Stimulated activated naive B cell treated with anti-CD40 and anti-IgM and Interleukin-4, amounts not matched to agents 10 μg/mL and 1 μg/mL and 100 μg/mL, for 72 hours (primary cell): Measurements from ENCODE around the gene PLLP.

Source experiments
- ATAC-seq, 2 donors: fragments of 150-1000 bp; cut with Tn5 transposase; replicated peaks; 2 replicates each; pipeline ENCODE4 v1.10.0; 2021; ENCODE audit warnings: moderate library complexity in 1 of 2
- DNase-seq: peaks from one replicate; pipeline ENCODE4 v3.0.0; 2021
- H3K27ac Mint-ChIP-seq: one replicate; pipeline ENCODE4 v1.8.0; 2022; ENCODE audit warnings: mild to moderate bottlenecking, mixed read lengths
- H3K27me3 Mint-ChIP-seq, 2 donors: one replicate each; pipeline ENCODE4 v1.8.0; 2022; ENCODE audit warnings: mixed read lengths in 2 of 2
- H3K36me3 Mint-ChIP-seq, 2 donors: one replicate each; pipeline ENCODE4 v1.8.0; 2022; ENCODE audit warnings: mixed read lengths in 2 of 2, mild to moderate bottlenecking in 1 of 2
- H3K4me1 Mint-ChIP-seq, 2 donors: one replicate each; pipeline ENCODE4 v1.8.0; 2022; ENCODE audit warnings: mixed read lengths in 2 of 2, mild to moderate bottlenecking in 1 of 2
- H3K4me3 Mint-ChIP-seq, 2 donors: one replicate each; pipeline ENCODE4 v1.8.0; 2022; ENCODE audit warnings: mild to moderate bottlenecking in 2 of 2, mixed read lengths in 2 of 2, moderate library complexity in 1 of 2
- H3K9me3 Mint-ChIP-seq, 2 donors: one replicate each; pipeline ENCODE4 v1.8.0; 2022; ENCODE audit warnings: mixed read lengths in 2 of 2, mild to moderate bottlenecking in 1 of 2

Gene PLLP

DNA sequence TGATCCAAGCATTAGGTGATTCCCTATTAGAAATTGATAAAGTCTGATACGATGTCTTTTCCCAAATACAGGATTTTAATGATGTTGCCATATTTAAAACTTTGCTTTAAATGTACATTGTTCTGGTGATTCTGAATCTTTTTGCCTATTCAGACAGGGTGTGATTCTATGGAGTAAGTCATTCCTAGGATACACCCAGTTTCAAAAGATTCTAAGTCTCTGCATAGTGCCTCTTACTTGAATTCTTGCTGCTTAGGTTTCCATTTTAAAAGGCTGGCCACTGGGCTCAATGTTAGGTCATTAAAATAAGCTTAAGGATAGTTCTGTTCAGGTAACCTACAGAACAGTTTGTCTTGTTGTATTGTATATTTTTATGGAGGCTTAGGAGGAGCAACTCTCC is 61.4 kb downstream of the PLLP start:
- Mint-ChIP-seq H3K27ac (no peak overlapping the region), H3K9me3 (peaks cover 3 to 5% of the 10 kb centered on the region in 2 donors), H3K36me3 (peaks cover 46 to 59% of the 10 kb centered on the region in 2 donors), H3K4me1 (no peaks in the 10 kb centered on the region), H3K4me3 (no peak overlapping the region), H3K27me3 (no peaks in the 10 kb centered on the region)
- DNase-seq: no peak
- no peak for ATAC-seq

DNA sequence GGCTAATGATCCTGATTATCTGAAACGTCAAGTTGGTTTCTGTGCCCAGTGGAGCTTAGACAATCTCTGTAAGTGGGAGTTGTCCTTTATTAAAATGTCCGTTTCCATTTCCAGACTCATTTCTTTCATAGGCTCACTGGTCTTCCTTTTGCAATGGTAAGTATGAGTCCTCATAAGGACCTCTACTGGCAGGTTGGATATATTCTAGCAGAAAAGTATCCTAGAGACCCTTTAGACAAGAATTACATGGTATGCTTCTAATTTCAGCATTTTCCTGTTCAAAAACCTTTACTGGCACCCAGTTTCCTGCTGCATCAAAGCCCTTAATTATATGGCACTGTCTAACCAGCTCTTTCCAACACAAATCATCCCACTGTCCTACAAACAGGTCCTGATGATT is 67.5 kb downstream of the PLLP start:
- ATAC-seq (no peak), DNase-seq (no peak)
- H3K36me3 Mint-ChIP-seq: peaks cover 65 to 86% of the 10 kb centered on the region in 2 donors
- H3K27me3 Mint-ChIP-seq: no peaks in the 10 kb centered on the region
- H3K9me3 Mint-ChIP-seq: peaks cover 15 to 17% of the 10 kb centered on the region in 2 donors
- H3K27ac Mint-ChIP-seq: no peak overlapping the region
- H3K4me3 Mint-ChIP-seq: no peak overlapping the region
- H3K4me1 Mint-ChIP-seq: no peaks in the 10 kb centered on the region

- ATAC-seq (no peak), DNase-seq (no peak)
- no peak overlapping the region for H3K27ac Mint-ChIP-seq
- peaks cover 53 to 71% of the 10 kb centered on the region in 2 donors for H3K36me3 Mint-ChIP-seq
- H3K9me3 Mint-ChIP-seq: peaks cover 12 to 16% of the 10 kb centered on the region in 2 donors
- no peaks in the 10 kb centered on the region for H3K27me3 Mint-ChIP-seq
- peaks cover 0 to 1% of the 10 kb centered on the region in 2 donors for H3K4me1 Mint-ChIP-seq
- H3K4me3 Mint-ChIP-seq: no peak overlapping the region
Observed at GRCh38 chr16:57213462-57213861, 71.0 kb downstream of the PLLP start.

- no peak for DNase-seq
- Mint-ChIP-seq H3K9me3 (peaks cover 0 to under 1% of the 10 kb centered on the region in 2 donors), H3K27ac (no peak overlapping the region), H3K36me3 (peaks cover 32 to 49% of the 10 kb centered on the region in 2 donors), H3K27me3 (no peaks in the 10 kb centered on the region), H3K4me1 (peaks cover 0 to 1% of the 10 kb centered on the region in 2 donors), H3K4me3 (no peak overlapping the region)
- no peak for ATAC-seq
Observed at GRCh38 chr16:57209780-57210179, 74.7 kb downstream of the PLLP start.

DNA sequence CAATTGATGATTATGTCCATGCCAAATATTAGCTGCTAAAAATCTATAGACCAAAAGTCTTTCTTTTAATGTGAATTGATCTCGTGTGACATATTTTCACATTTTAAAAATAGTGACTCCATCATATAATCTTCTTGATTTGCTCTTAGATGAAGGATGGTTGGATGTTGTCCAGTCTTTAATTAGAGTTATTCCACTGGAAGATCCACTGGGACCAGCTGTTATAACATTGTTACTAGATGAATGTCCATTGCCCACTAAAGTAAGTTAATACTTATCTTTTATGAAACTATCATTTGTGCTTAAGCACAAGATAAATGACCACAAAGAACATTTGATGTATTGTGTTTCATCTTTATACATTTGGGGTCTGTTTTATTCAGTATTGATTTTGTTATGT is 75.5 kb downstream of the PLLP start:
- Mint-ChIP-seq H3K9me3 (no peaks in the 10 kb centered on the region), H3K27me3 (no peaks in the 10 kb centered on the region), H3K4me3 (no peak overlapping the region), H3K4me1 (peaks cover 0 to 1% of the 10 kb centered on the region in 2 donors), H3K36me3 (peaks cover 27 to 44% of the 10 kb centered on the region in 2 donors), H3K27ac (no peak overlapping the region)
- DNase-seq: no peak
- ATAC-seq: no peak
